ENCODE results near the gene PITPNC1. TPM values are rescaled to one million over a fixed set of nuclear protein-coding genes. Genes with fewer than 3 reads are reported as not detected.
"Not testable (repeated sequence)": the region's sequence is repeated elsewhere in the genome, so short reads cannot be mapped to it uniquely, and the experiment has no call there.

The PITPNC1 gene
- total RNA-seq, 1 donor from 2014 or later: 70.9 TPM

DNA sequence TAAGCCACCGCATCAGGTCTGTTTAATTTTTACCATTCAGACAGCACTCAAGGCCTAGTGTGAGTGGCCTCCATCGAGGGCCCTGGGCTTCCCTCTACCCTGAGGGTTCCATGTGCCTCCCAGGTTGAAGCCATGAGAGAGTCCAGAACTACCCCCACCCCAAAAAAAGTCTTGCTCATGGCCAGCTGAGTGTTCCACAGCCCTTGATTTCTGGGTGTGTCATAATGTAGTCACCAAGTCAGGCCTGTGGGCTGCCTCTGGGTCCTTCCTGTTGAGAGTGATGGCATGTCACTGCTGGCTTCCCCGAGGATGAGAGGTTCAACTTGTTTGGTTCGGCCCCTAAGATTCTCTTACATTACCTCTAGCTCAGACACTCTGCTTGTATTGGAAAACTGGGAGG is 100.6 kb downstream of the PITPNC1 start:
- DNase-seq (ENCODE audit: low spot score in 2 of 2): no peak
- no peak for FAIRE-seq

DNA sequence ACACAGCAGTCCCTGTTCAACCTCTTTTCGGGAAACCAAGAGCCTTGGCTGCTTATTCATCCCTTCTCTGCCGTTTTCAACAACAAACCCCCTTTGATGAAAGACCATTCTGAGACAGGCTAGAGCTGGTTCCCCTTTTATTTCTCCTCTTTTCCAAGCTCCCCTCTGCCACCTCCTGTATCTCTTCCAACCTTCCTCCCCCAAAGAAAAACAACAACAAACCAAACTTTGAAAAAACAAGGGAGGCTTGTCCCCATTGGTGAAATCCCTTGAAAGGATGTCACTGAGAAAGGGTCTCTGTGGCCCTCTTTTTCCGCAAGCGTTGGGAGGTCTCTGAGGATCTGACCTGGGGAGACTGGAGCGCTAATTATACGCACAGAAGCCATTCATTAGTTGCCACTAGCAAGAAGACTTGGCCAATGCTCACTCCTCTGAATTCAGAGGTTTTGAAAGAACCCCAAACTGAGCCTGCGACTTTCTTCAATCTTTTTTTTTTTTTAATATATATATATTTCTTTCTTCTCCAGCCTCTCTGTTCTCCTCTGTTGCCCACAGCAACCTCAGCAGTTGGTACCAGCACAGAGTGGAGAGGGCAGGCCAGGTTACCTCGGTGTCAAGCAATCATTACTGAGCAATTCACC is 101.4 kb downstream of the PITPNC1 start:
- DNase-seq (ENCODE audit: low spot score in 2 of 2) (no peak), FAIRE-seq (no peak)

GRCh38 chr17:67479148-67479547 is 102.1 kb downstream of the PITPNC1 start:
- DNase-seq (ENCODE audit: low spot score in 2 of 2): no peak
- FAIRE-seq: no peak

- not testable (repeated sequence) for FAIRE-seq; DNase-seq (ENCODE audit: low spot score in 2 of 2)
Measured at GRCh38 chr17:67480959-67481358, 103.9 kb downstream of the PITPNC1 start.

DNA sequence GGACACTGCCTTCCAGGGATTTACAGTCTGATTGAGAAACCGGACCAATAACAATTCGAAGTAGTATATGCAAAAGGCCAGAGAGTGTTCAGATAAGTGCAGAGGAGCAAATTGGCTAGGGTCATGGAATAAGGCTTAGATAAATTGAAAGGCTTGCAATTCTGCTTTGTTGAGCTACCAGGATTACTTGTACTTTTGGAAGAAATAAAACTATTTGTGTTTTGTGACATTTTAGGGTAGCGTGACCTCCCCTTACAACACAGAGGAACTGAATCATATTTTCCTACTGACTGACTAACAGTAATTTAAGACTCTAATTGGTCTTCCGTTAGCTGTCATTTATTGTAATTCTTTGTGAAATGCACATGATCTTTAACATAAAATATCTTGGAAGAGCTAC is 104.7 kb downstream of the PITPNC1 start:
- FAIRE-seq (no peak), DNase-seq (ENCODE audit: low spot score in 2 of 2) (no peak)

DNA sequence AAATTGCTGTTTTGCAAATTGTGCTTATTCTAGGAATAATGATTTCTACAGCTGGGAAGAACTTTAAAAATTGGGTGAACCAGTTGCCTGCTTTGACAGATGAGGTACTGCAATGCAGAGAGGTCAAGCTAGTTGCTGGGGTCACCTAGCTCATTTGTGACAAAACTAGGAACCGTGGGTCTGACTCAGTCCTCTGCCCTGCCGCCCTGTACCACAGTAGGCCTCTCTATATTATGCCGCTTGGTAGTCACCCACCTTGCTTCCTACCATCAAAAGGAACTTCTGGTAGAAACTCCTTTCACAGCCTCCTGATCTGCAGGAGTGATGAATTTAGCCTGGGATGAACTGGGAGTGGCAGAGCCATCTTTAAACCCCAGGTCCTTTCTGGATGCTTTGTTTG is 105.7 kb downstream of the PITPNC1 start:
- FAIRE-seq (no peak), DNase-seq (ENCODE audit: low spot score in 2 of 2) (no peak)

GRCh38 chr17:67484261-67484660 is 107.2 kb downstream of the PITPNC1 start:
- FAIRE-seq: no peak
- DNase-seq (ENCODE audit: low spot score in 2 of 2): no peak

GRCh38 chr17:67485666-67486065 is 108.6 kb downstream of the PITPNC1 start:
- FAIRE-seq: no peak

DNA sequence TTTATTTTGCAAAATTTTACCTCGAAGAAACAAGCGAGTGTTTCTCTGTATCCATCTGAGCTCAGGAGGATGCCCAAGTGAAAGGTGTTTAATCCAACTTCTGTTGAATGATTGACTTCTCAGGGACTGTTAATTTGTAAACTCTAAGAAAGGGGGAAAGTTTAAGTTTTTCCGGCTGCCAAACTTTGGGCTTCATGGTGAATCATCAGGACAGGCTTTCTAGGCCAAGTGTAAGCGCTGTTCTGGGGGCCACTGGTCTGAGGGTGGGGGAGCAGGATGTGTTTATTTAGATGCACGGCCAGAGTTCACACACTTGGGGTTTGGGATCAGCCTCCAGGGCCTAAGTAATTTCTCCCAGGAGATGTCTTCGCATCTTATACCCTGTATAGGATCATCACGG is 110.4 kb downstream of the PITPNC1 start:
- FAIRE-seq (no peak), DNase-seq (ENCODE audit: low spot score in 2 of 2) (no peak)

More at GRCh38 chr17:67485666-67486065, 108.6 kb downstream of the PITPNC1 start:
- no peak for DNase-seq (ENCODE audit: low spot score in 2 of 2)

- FAIRE-seq: no peak
- no peak for DNase-seq (ENCODE audit: low spot score in 2 of 2)
Measured at GRCh38 chr17:67488161-67488560, 111.1 kb downstream of the PITPNC1 start.

GRCh38 chr17:67488768-67489167 is 111.7 kb downstream of the PITPNC1 start:
- no peak for FAIRE-seq
- no peak for DNase-seq (ENCODE audit: low spot score in 2 of 2)

- DNase-seq (ENCODE audit: low spot score in 2 of 2) (no peak), FAIRE-seq (no peak)
Measured at GRCh38 chr17:67489273-67489672, 112.2 kb downstream of the PITPNC1 start.

DNA sequence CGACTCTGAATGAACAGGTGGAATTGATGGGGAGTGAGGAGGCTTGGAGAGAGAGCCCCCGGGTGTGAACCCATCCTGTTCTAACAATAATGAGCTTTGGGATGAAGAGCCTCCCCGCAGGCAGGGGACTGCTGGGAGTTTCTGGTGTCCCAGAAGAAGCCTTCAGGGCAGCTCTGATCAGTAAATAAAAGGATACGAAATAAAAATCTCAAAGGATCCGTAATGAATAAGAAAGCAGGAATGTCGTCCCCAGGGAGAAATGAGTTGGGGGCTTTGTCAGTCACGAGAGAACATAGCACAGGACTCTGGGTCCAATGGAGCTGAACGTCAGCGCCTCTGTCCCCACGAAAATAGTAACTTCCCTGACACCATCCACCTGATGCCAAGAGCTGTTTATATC is 113.4 kb downstream of the PITPNC1 start:
- DNase-seq (ENCODE audit: low spot score in 2 of 2): no peak
- FAIRE-seq: no peak

GRCh38 chr17:67491009-67491680 is 114.1 kb downstream of the PITPNC1 start:
- DNase-seq (ENCODE audit: low spot score in 2 of 2): peak in 1 of 2 donors; percentile 49
- FAIRE-seq: no peak

DNA sequence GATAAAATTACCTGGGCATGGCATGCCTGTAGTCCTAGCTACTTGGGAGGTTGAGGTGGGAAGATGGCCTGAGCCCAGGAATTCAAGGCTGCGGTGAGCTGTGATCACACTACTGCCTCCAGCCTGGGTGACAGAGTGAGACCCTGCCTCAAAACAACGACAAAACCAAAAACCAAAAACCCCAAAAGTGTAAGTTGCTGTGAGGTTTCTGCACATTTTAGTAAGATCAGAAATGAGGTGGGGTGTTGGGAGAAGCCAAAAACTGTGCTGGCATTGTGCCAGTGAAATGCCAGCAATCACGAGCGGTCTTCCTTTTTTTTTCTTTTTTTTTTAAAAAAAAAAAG is 114.6 kb downstream of the PITPNC1 start:
- FAIRE-seq: no peak
- DNase-seq (ENCODE audit: low spot score in 2 of 2): no peak

GRCh38 chr17:67492251-67492740 is 115.2 kb downstream of the PITPNC1 start:
- FAIRE-seq: no peak
- no peak for DNase-seq (ENCODE audit: low spot score in 2 of 2)

GRCh38 chr17:67492824-67493517 is 115.9 kb downstream of the PITPNC1 start:
- DNase-seq (ENCODE audit: low spot score in 2 of 2) (no peak), FAIRE-seq (no peak)

GRCh38 chr17:67493812-67494211 is 116.7 kb downstream of the PITPNC1 start:
- DNase-seq (ENCODE audit: low spot score in 2 of 2): no peak
- FAIRE-seq: no peak

GRCh38 chr17:67495534-67495933 is 118.5 kb downstream of the PITPNC1 start:
- FAIRE-seq; DNase-seq (ENCODE audit: low spot score in 2 of 2): not testable (repeated sequence)

GRCh38 chr17:67496286-67496685 is 119.2 kb downstream of the PITPNC1 start:
- DNase-seq (ENCODE audit: low spot score in 2 of 2) (no peak), FAIRE-seq (no peak)

- DNase-seq (ENCODE audit: low spot score in 2 of 2) (no peak), FAIRE-seq (no peak)
Measured at GRCh38 chr17:67499685-67500084, 122.6 kb downstream of the PITPNC1 start.

DNA sequence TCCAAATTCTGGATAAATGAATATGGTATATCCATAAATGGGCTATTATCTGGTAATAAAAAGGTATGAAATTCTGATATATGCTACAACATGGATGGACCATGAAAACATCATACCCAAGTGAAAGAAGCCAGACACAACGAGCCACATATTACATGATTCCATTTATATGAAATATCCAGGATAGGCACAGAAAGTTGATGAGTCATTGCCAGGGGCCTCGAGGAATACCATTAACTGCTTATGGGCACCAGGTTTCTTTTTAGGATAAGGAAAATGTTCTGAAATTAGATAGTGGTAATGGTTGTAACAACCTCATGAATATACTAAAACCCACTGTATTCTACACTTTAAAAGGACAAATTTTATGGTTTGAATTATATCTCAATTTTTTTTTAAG is 123.2 kb downstream of the PITPNC1 start:
- no peak for DNase-seq (ENCODE audit: low spot score in 2 of 2)
- FAIRE-seq: no peak
